HCT116 (cell line): ENCODE results near the gene EIPR1. TPM values are rescaled to one million over a fixed set of nuclear protein-coding genes. Genes with fewer than 3 reads are reported as not detected.

ENCODE experiments used
- ATAC-seq: fragments of 200-7000 bp; cut with Tn5 transposase; 2 replicates; pipeline ENCODE4 v1.9.1; 2020; ENCODE audit warnings: mild to moderate bottlenecking, moderate library complexity
- BruUV-seq: library from RNA; stranded (reverse); fragments of 400-500 nt; replicated peaks from 2 replicates; lab custom pipeline; 2021; lab: Mats Ljungman, UMichigan
- CTCF ChIA-PET: fragments of 300-600 bp; sonication (Branson Sonifier 250); formaldehyde crosslinking; loops from one replicate; lab custom pipeline; 2021; ENCODE audit warnings: antibody characterized with exemption; lab: Charles Lee
- POLR2A ChIA-PET: fragments of 300-600, 350-600 bp; sonication (Branson Sonifier 250); formaldehyde crosslinking; loops from one replicate; lab custom pipeline; 2021; ENCODE audit warnings: antibody characterized with exemption; lab: Charles Lee
- RAD21 ChIA-PET, 2 experiments: fragments of 300-600 bp; sonication (Branson Sonifier 250); formaldehyde crosslinking; loops; one replicate each; lab custom pipeline; 2023; ENCODE audit warnings: low total read pairs in 2 of 2; ENCODE audit not compliant: uncharacterized antibody in 2 of 2, unreplicated experiment in 2 of 2, low non-redundant PET in 1 of 2; lab: Charles Lee
- DNase-seq: peaks from one replicate; pipeline ENCODE4 v3.0.0-alpha.2; 2010; ENCODE audit warnings: low read depth, low spot score
- H2AFZ ChIP-seq: fragments of 200-600 bp; shearing (Covaris generic), sonication (generic); 2 replicates; pipeline ENCODE4 v1.6.1; 2017; ENCODE audit warnings: low read depth, mixed run types, mixed read lengths, antibody characterized with exemption, low read length; ENCODE audit not compliant: poor library complexity, severe bottlenecking
- H3K27ac ChIP-seq: 2 replicates; pipeline ENCODE4 v1.5.1; 2012; ENCODE audit warnings: low read depth, low read length
- H3K27me3 ChIP-seq: fragments of 200-600 bp; sonication (generic); 2 replicates; pipeline ENCODE4 v1.6.1; 2016; ENCODE audit warnings: mixed run types, low read length, mixed read lengths; ENCODE audit not compliant: insufficient read depth
- H3K36me3 ChIP-seq, 2 experiments: fragments of 200-500 bp in 1 of 2; fragments of 200-600 bp in 1 of 2; sonication (Bioruptor generic) in 1 of 2; sonication (generic) in 1 of 2; 2 replicates each; pipeline versions ENCODE4 v1.5.1 to v1.6.1; 2014 to 2016; ENCODE audit warnings: low read length in 2 of 2, inconsistent platforms in 1 of 2, mixed read lengths in 1 of 2, mixed run types in 1 of 2; ENCODE audit not compliant: insufficient read depth in 2 of 2, control insufficient read depth in 1 of 2
- H3K4me1 ChIP-seq, 2 experiments: fragments of 200-600 bp in 1 of 2; sonication (generic) in 1 of 2; 2 replicates each; pipeline versions ENCODE4 v1.5.1 to v1.6.1; 2012 to 2017; ENCODE audit warnings: low read length in 2 of 2, inconsistent platforms in 1 of 2, mild to moderate bottlenecking in 1 of 2, mixed read lengths in 1 of 2, mixed run types in 1 of 2, moderate library complexity in 1 of 2; ENCODE audit not compliant: insufficient read depth in 2 of 2, control insufficient read depth in 1 of 2
- H3K4me2 ChIP-seq: fragments of 200-600 bp; sonication (generic); 2 replicates; pipeline ENCODE4 v1.6.1; 2017; ENCODE audit warnings: mixed run types, low read length, mixed read lengths
- H3K4me3 ChIP-seq, 2 experiments: fragments of 200-600 bp in 1 of 2; sonication (generic) in 1 of 2; replicated peaks in 1 of 2; 2 replicates each; pipeline ENCODE4 v1.5.1; 2011 to 2016; ENCODE audit warnings: low read length in 2 of 2, control low read depth in 1 of 2, low read depth in 1 of 2, mild to moderate bottlenecking in 1 of 2, mixed read lengths in 1 of 2, mixed run types in 1 of 2
- H3K79me2 ChIP-seq: fragments of 200-600 bp; sonication (generic); 2 replicates; pipeline ENCODE4 v1.6.1; 2017; ENCODE audit warnings: mild to moderate bottlenecking, mixed run types, low read length, moderate library complexity, mixed read lengths; ENCODE audit not compliant: insufficient read depth
- H3K9ac ChIP-seq: fragments of 200-600 bp; sonication (generic); 2 replicates; pipeline ENCODE4 v1.6.1; 2016; ENCODE audit warnings: low read length, mixed read lengths
- H3K9me2 ChIP-seq: fragments of 200-600 bp; sonication (generic), shearing (Covaris generic); 2 replicates; pipeline ENCODE4 v1.6.1; 2017; ENCODE audit warnings: mixed run types, mild to moderate bottlenecking, moderate library complexity; ENCODE audit not compliant: insufficient read depth
- H3K9me3 ChIP-seq, 2 experiments: fragments of 200-500 bp in 1 of 2; fragments of 200-600 bp in 1 of 2; sonication (Bioruptor generic) in 1 of 2; sonication (generic) in 1 of 2; 2 replicates each; pipeline ENCODE4 v1.6.1; 2014 to 2017; ENCODE audit warnings: low read length in 2 of 2, mixed read lengths in 2 of 2, inconsistent platforms in 1 of 2, low read depth in 1 of 2, mild to moderate bottlenecking in 1 of 2, mixed run types in 1 of 2, moderate library complexity in 1 of 2; ENCODE audit not compliant: control insufficient read depth in 1 of 2, insufficient read depth in 1 of 2
- H4K20me1 ChIP-seq: fragments of 200-600 bp; sonication (generic), shearing (Covaris generic); 2 replicates; pipeline ENCODE4 v1.6.1; 2017; ENCODE audit warnings: mixed run types, mild to moderate bottlenecking, moderate library complexity; ENCODE audit not compliant: insufficient read depth
- ATF3 ChIP-seq: IDR thresholded peaks from 2 replicates; pipeline ENCODE4 v1.6.1; 2012
- EGR1 ChIP-seq: IDR thresholded peaks from 2 replicates; pipeline ENCODE4 v1.6.1; 2012; ENCODE audit warnings: low read depth
- MAX ChIP-seq: IDR thresholded peaks from 2 replicates; pipeline ENCODE4 v1.6.1; 2012
- POLR2AphosphoS5 ChIP-seq: IDR thresholded peaks from 2 replicates; pipeline ENCODE4 v1.6.1; 2011; ENCODE audit warnings: mild to moderate bottlenecking, low read depth, low read length, moderate library complexity
- RAD21 ChIP-seq: IDR thresholded peaks from 2 replicates; pipeline ENCODE4 v1.6.1; 2012; ENCODE audit warnings: low read depth, mild to moderate bottlenecking
- SIN3A ChIP-seq: IDR thresholded peaks from 2 replicates; pipeline ENCODE4 v1.6.1; 2012; ENCODE audit warnings: low read depth
- TCF7L2 ChIP-seq: IDR thresholded peaks from 2 replicates; pipeline ENCODE4 v1.7.0; 2011; ENCODE audit warnings: borderline replicate concordance, inconsistent platforms; ENCODE audit not compliant: insufficient read depth, insufficient read length; ENCODE audit errors: extremely low read depth
- intact Hi-C: fragments of 100-400 bp; cut with micrococcal nuclease; formaldehyde crosslinking; loops from 2 replicates; pipeline ENCODE4 v1.10.0; 2022
- total RNA-seq: library from RNA; stranded (reverse); gene quantifications from one replicate; pipeline ENCODE4 v1.2.1, GENCODE V29; 2021; ENCODE audit not compliant: unreplicated experiment

Gene EIPR1
- total RNA-seq, 1 experiment from 2014 or later = 36.9 TPM

GRCh38 chr2:3392216-3392615, 14.6 kb upstream of the EIPR1 start:
- no peak overlapping the region for H3K4me3 ChIP-seq
- TF ChIP-seq POLR2AphosphoS5 (no peak), EGR1 (no peak), SIN3A (no peak), RAD21 (no peak), TCF7L2 (no peak), MAX (no peak)
- intact Hi-C loops = no loop called here
- peaks cover 0 to 16% of the 10 kb centered on the region in 2 experiments; a peak in 3 of 4 replicates for H3K9me3 ChIP-seq
- no peaks in the 10 kb centered on the region for H3K9me2 ChIP-seq
- peaks cover 11% of the 10 kb centered on the region for H3K79me2 ChIP-seq
- POLR2A ChIA-PET = no interaction called here
- ATAC-seq = no peak
- no peak overlapping the region for H2AFZ ChIP-seq
- H3K27ac ChIP-seq = no peak overlapping the region
- no peak for DNase-seq
- RAD21 ChIA-PET = no interaction called here
- H3K4me1 ChIP-seq = no peaks in the 10 kb centered on the region
- no peaks in the 10 kb centered on the region for H3K27me3 ChIP-seq
- CTCF ChIA-PET = no interaction called here
- no peak overlapping the region for H3K9ac ChIP-seq
- peaks cover 15 to 32% of the 10 kb centered on the region in 2 experiments for H3K36me3 ChIP-seq
- H3K4me2 ChIP-seq = no peak overlapping the region
- no peaks in the 10 kb centered on the region for H4K20me1 ChIP-seq
- no TSS peak for BruUV-seq

GRCh38 chr2:3390041-3390440, 12.4 kb upstream of the EIPR1 start:
- Histone ChIP-seq H3K27ac (no peak overlapping the region), H3K9ac (no peak overlapping the region), H3K79me2 (peaks cover 23% of the 10 kb centered on the region; the same call in 1 of the 2 replicates), H3K4me1 (no peaks in the 10 kb centered on the region), H3K4me2 (no peak overlapping the region), H3K27me3 (no peaks in the 10 kb centered on the region), H4K20me1 (no peaks in the 10 kb centered on the region; the same call in 1 of the 2 replicates), H3K9me3 (no peaks in the 10 kb centered on the region), H2AFZ (no peak overlapping the region), H3K36me3 (peaks cover 15 to 25% of the 10 kb centered on the region in 2 experiments), H3K9me2 (no peaks in the 10 kb centered on the region), H3K4me3 (no peak overlapping the region)
- CTCF ChIA-PET = no interaction called here
- TF ChIP-seq TCF7L2 = no peak
- no peak for TF ChIP-seq ATF3
- POLR2A ChIA-PET = no interaction called here
- no peak for DNase-seq
- intact Hi-C loops = no loop called here
- ATAC-seq = no peak
- no TSS peak for BruUV-seq
- RAD21 ChIA-PET = no interaction called here
